GM21526 (cell line): ENCODE results near the gene TBCE.
"Not testable (repeated sequence)": the region's sequence is repeated elsewhere in the genome, so short reads cannot be mapped to it uniquely, and the experiment has no call there.

ENCODE experiments used
- ATAC-seq: cut with Tn5 transposase; IDR thresholded peaks from one replicate; pipeline ENCODE4 v1.9.1; 2021; ENCODE audit warnings: moderate library complexity; ENCODE audit not compliant: unreplicated experiment, low FRiP score

Gene TBCE

GRCh38 chr1:235442788-235443429 is 75.7 kb downstream of the TBCE start:
- no peak for ATAC-seq

GRCh38 chr1:235448616-235449015 is 81.4 kb downstream of the TBCE start:
- ATAC-seq: no peak

GRCh38 chr1:235450433-235450832 is 83.2 kb downstream of the TBCE start:
- no peak for ATAC-seq

- no peak for ATAC-seq
These were observed 83.8 kb downstream of the TBCE start for GRCh38 chr1:235450886-235451483.

GRCh38 chr1:235454021-235454420 is 86.8 kb downstream of the TBCE start:
- ATAC-seq: no peak

GRCh38 chr1:235455097-235455496 is 87.9 kb downstream of the TBCE start:
- ATAC-seq: no peak

GRCh38 chr1:235455823-235456222 is 88.6 kb downstream of the TBCE start:
- no peak for ATAC-seq

- ATAC-seq: not testable (repeated sequence)
These were observed 90.6 kb downstream of the TBCE start for GRCh38 chr1:235457856-235458255.

- no peak for ATAC-seq
These were observed 93.5 kb downstream of the TBCE start for GRCh38 chr1:235460770-235461169.

GRCh38 chr1:235461954-235462353 is 94.7 kb downstream of the TBCE start:
- ATAC-seq: no peak

GRCh38 chr1:235462832-235463231 is 95.6 kb downstream of the TBCE start:
- not testable (repeated sequence) for ATAC-seq

- no peak for ATAC-seq
These were observed 97.8 kb downstream of the TBCE start for GRCh38 chr1:235465066-235465465.

GRCh38 chr1:235468004-235468403 is 100.8 kb downstream of the TBCE start:
- no peak for ATAC-seq

- ATAC-seq: no peak
These were observed 101.7 kb downstream of the TBCE start for GRCh38 chr1:235468970-235469369.

GRCh38 chr1:235469897-235470296 is 102.7 kb downstream of the TBCE start:
- not testable (repeated sequence) for ATAC-seq

- no peak for ATAC-seq
These were observed 103.7 kb downstream of the TBCE start for GRCh38 chr1:235470741-235471439.

GRCh38 chr1:235473806-235474205 is 106.6 kb downstream of the TBCE start:
- ATAC-seq: no peak

- no peak for ATAC-seq
These were observed 115.9 kb downstream of the TBCE start for GRCh38 chr1:235483090-235483489.

- ATAC-seq: no peak
These were observed 118.3 kb downstream of the TBCE start for GRCh38 chr1:235485558-235485957.

- ATAC-seq: no peak
These were observed 119.1 kb downstream of the TBCE start for GRCh38 chr1:235486321-235486720.

- no peak for ATAC-seq
These were observed 124.4 kb downstream of the TBCE start for GRCh38 chr1:235491644-235492043.

- ATAC-seq: no peak
These were observed 127.3 kb downstream of the TBCE start for GRCh38 chr1:235494531-235494930.
